A204.1 (cell line): ENCODE results near the gene UQCC5.

Experiments used
- FAIRE-seq: peaks from 2 replicates; lab custom pipeline; 2012; peaks lifted over from hg19 to GRCh38; lab: Jason Lieb, UNC

Gene UQCC5, protein sequence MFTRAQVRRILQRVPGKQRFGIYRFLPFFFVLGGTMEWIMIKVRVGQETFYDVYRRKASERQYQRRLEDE

GRCh38 chr3:52536369-52537164 lies at the start of gene UQCC5:
UQCC5 (plus strand) TSS chr3:52536605; CDS start chr3:52536756, 151 bp downstream.
- FAIRE-seq = peak; percentile 95

DNA sequence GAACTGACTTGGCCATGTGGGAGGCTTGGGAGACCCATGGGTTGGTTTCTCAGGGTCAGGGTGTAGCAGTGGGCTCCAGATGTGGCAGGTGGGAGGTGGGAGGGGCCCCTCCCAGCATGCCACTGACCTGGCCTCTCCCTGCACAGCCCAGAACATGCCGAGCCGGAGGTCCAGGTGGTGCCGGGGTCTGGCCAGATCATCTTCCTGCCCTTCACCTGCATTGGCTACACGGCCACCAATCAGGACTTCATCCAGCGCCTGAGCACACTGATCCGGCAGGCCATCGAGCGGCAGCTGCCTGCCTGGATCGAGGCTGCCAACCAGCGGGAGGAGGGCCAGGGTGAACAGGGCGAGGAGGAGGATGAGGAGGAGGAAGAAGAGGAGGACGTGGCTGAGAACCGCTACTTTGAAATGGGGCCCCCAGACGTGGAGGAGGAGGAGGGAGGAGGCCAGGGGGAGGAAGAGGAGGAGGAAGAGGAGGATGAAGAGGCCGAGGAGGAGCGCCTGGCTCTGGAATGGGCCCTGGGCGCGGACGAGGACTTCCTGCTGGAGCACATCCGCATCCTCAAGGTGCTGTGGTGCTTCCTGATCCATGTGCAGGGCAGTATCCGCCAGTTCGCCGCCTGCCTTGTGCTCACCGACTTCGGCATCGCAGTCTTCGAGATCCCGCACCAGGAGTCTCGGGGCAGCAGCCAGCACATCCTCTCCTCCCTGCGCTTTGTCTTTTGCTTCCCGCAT lies 49.2 kb upstream of the UQCC5 start:
- FAIRE-seq = no peak

- no peak for FAIRE-seq
Measured at GRCh38 chr3:52487788-52488691, 48.4 kb upstream of the UQCC5 start.

- no peak for FAIRE-seq
Measured at GRCh38 chr3:52488746-52489145, 47.7 kb upstream of the UQCC5 start.

GRCh38 chr3:52489453-52489852 lies 47.0 kb upstream of the UQCC5 start:
- FAIRE-seq = no peak

DNA sequence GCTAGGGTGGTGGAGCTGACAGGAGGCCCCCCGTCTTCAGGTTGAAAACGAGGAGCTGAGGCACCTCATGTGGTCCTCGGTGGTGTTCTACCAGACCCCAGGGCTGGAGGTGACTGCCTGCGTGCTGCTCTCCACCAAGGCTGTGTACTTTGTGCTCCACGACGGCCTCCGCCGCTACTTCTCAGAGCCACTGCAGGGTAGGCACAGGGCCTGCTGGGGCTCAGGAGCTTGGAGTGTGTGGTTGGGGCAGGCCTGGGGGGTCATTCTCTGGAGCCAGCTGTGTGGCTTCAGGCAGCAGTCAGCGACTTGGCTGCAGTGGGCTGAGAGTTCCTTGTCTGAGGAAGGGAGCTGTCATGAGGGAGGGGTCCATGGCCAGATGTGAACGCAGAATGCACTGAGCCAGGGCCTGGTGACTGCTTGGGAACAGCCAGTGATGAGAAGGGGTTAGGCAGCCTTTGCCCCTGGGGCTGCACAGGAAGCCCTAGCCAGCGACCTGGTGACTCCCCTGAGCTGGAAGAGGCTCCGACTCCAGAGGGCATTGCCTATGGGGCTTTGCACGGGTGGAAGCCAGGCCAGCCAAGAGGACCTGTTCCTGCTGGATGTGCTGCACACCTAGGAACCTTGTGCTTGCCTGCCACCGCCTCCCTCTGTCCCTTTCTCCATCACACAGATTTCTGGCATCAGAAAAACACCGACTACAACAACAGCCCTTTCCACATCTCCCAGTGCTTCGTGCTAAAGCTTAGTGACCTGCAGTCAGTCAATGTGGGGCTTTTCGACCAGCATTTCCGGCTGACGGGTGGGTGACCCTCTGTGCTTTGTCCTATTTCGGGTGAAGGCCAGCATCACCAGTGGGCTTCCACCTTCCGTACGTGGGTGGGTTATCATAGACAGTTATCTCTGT lies 46.1 kb upstream of the UQCC5 start:
- FAIRE-seq = no peak

- no peak for FAIRE-seq
Measured at GRCh38 chr3:52490939-52491526, 45.4 kb upstream of the UQCC5 start.

GRCh38 chr3:52492059-52492458 lies 44.3 kb upstream of the UQCC5 start:
- FAIRE-seq = no peak

GRCh38 chr3:52493232-52494017 lies 43.0 kb upstream of the UQCC5 start:
- no peak for FAIRE-seq

- FAIRE-seq = no peak
Measured at GRCh38 chr3:52494445-52494844, 42.0 kb upstream of the UQCC5 start.

DNA sequence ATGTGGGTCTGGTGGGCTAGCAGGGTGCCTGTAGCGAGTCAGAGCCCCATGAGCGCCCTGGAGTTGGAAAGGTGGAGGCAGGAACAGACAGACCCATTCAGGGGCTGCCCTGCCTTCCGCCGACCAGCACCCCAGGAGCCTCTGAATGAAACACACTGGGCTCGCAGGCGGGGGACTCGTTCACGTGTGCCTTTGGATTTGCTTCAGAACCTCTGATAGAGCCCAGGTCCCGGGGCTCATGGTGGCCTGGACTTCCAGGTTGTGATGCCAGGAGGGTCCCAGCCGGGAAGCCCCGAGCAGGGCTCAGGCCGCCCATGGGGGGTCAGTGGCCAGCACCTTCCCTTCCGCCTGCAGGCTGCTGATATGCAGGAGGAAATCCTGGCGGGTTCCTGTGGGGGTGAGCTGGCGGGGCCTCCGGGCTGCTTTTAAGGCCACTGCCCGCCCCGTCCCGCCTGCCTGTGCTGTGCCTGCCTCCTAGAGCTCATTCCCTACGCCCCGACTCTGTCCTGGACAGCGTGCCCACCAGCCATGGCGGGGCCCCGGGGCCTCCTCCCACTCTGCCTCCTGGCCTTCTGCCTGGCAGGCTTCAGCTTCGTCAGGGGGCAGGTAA lies 41.4 kb upstream of the UQCC5 start, which contains the start of gene STAB1:
STAB1 (plus strand) TSS at position 453 of the 610 bp plus-strand sequence; CDS start at position 529, 76 bp downstream.
- no peak for FAIRE-seq

DNA sequence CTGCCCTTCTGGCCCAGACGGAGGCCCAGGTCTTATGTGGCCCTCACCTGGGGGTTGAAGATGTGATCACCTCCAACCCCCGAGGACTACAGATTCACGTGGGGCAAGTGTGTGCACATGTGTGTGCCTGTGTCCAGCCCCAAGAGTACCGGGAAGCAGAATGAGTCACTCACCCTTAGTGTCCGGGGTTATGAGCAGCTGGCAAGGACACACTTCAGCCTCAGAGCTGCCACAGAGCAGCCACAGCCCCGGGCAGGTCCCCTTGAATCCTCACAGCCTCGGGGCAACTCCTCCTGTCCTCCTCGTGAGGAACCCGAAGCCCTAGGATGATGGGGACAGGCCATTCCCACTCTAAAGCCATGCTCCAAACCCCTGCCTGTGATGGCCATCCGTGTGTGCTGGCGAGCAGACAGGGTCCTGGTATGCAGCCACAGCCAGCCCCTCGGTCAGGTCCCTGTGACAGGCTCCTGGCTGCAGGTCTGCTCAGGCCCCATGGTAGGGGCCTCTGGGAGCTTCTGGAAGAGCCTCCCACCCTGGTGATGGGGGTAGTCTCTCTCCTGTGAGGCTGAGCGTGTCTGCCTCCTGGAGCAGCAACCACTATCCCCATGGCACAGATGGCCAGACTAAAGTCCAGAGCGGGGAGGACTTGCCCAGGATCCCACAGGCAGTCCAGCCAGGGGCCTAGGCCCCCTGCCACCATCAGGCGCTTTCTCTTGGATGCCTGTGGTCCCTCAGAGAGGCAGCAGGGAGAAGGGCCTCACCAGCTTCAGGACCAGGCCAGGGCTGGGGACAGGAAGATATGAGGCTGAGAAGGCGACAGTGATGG lies 40.4 kb upstream of the UQCC5 start:
- FAIRE-seq = no peak

DNA sequence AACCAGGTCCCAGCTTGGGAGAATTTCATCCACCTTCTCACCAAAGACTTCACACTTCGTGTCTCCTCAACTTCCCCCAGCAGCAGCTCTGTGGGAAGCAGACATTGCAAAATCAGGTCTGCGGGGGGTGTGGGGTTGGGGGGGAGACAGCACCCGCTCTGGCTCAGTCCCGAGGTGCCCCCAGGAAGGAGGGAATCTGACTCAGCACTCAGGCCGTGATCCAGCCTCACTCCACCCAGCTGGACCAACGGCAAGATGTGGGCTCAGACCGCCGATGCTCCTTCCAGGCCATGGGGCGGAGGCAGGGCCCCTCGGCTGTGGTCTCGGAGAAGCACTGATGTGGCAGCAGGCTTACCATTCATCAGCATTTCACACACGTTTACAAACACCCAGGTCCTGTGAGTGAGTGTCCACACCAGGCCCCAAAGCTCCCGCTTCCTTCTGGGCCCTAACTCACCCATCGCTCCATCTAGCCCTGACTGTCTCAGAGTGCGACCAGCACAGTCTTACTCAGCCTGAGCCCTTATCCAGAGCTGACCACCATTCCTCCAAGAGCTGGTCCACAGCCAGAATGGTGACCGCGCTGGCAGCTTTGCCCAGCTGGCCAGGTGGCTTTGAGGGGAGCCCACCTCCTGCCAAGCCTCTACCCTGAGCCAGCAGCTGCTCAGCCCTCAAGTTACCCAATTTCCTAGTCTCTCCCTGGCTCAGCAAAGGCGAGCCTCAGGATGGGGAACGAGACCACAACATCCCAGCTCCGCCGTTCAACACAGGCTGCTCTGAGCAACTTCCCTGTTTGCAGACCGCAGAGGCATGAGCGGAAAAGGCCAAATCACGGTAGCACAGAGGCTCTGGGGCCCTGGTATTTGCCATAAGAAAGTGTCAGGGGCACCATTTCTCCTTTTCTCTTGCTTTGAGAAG lies 38.0 kb upstream of the UQCC5 start:
- FAIRE-seq = no peak

GRCh38 chr3:52501046-52501445 lies 35.4 kb upstream of the UQCC5 start:
- FAIRE-seq = no peak

GRCh38 chr3:52502001-52502400 lies 34.4 kb upstream of the UQCC5 start:
- no peak for FAIRE-seq

- no peak for FAIRE-seq
Measured at GRCh38 chr3:52502808-52503350, 33.5 kb upstream of the UQCC5 start.

DNA sequence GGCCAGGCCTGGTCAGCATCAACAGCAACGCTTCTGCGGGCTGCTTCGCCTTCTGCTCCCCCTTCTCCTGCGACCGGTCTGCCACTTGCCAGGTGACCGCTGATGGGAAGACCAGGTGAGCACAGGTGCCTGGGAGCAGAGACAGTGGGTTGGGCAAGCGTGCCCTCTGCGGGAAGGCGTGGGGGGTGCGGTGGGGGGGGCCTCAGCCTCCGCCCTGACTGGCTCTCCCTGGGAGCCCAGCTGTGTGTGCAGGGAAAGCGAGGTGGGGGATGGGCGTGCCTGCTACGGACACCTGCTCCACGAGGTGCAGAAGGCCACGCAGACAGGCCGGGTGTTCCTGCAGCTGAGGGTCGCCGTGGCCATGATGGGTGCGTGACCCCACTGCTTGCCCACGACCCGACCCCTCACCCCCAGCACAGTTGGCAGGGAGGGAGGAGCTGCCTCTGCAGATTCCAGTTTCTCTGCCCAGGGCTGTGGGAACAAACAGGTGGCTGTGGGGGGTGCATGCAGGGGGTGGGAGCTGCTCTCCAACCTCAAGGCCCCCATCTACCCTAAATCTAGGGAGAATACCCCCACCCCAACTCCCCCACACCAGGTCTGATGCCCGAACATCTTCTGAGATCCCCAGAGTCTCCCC lies 32.5 kb upstream of the UQCC5 start:
- FAIRE-seq = no peak
